C4-2B (cell line): ENCODE results near the gene SSBP3.
"Not testable (repeated sequence)": the region's sequence is repeated elsewhere in the genome, so short reads cannot be mapped to it uniquely, and the experiment has no call there.

ENCODE experiments used
- H3K27ac ChIP-seq: fragments of 450-650 bp; 2 replicates; pipeline ENCODE4 v1.5.1; 2017
- CTCF ChIP-seq: fragments of 450-650 bp; conservative IDR thresholded peaks from 2 replicates; pipeline ENCODE4 v1.5.1; 2017; ENCODE audit warnings: mild to moderate bottlenecking
- ZFX ChIP-seq: fragments of 450-650 bp; IDR thresholded peaks from 2 replicates; pipeline ENCODE4 v1.6.1; 2017

Gene SSBP3

GRCh38 chr1:54436826-54437225 is 30.6 kb upstream of the SSBP3 start:
- TF ChIP-seq CTCF: no peak
- no peak for TF ChIP-seq ZFX
- no peak overlapping the region for H3K27ac ChIP-seq

- no peak overlapping the region for H3K27ac ChIP-seq
- TF ChIP-seq ZFX: no peak
- TF ChIP-seq CTCF: no peak
These were observed 23.6 kb upstream of the SSBP3 start for GRCh38 chr1:54429838-54430237.

GRCh38 chr1:54428837-54429518 is 22.8 kb upstream of the SSBP3 start:
- H3K27ac ChIP-seq: no peak overlapping the region
- TF ChIP-seq CTCF (no peak), ZFX (no peak)

DNA sequence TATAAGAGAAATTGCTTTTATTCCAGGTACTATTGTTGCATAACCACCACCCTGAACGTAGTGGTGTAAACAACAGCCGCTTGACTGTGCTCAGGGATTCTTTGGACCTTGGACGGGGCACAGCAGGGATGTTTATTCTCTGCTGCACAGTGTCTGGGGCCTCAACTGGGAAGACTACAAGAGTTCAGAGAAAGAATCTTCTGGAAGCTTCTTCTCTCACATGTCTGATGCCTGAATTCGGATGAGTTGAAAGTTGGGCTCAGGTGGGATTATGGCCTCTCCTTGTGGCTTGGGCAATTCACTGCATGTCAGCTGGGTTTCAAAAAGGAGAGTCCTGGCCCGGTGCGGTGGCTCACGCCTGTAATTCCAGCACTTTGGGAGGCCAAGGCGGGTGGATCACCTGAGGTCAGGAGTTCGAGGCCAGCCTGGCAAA is 19.0 kb upstream of the SSBP3 start:
- TF ChIP-seq ZFX (no peak), CTCF (no peak)
- H3K27ac ChIP-seq: no peak overlapping the region

- TF ChIP-seq ZFX (no peak), CTCF (no peak)
- no peak overlapping the region for H3K27ac ChIP-seq
These were observed 18.2 kb upstream of the SSBP3 start for GRCh38 chr1:54424398-54424797.

DNA sequence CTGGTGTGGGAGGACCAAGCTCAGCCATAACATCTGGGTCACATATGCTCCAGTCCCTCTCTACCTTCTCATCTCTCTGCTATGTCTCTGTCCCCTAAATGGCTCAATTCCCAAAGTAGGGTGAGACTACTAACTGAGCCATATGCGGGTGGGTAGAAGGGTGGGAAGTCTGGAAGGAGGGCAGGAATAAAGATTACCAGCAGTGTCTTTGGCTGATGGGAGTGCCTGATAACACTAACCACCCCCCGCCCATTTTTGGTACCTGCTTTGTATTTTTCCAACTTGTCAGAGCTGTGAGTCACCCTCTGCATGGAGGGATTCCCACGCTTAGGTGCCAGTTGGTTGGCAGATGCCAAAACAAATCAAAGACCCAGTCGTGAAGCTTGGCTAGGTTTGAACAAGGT is 14.9 kb upstream of the SSBP3 start:
- TF ChIP-seq CTCF (no peak), ZFX (no peak)

GRCh38 chr1:54418598-54418997 is 12.4 kb upstream of the SSBP3 start:
- H3K27ac ChIP-seq: not testable (repeated sequence)

More for the DNA sequence above, 14.9 kb upstream of the SSBP3 start:
- H3K27ac ChIP-seq: no peak overlapping the region

DNA sequence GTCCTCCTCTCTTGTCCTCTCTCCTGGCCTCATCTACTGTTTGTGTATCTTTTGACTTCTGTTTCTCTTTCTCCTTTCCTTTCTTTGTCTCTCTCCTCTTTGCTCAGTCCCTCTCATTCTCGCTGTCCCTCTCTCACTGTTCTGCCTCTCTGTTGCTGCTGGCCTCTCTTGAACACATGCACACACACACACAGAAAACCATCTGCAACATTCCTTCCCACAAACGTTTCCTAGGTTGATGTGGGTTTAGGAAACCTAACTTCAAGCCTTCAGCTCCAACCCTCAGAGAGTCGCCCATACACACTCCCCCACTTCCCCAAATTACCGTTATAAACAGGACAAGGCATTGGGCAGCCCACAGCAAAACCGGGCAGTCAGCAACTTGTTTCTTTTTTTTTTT is 10.9 kb upstream of the SSBP3 start:
- no peak for TF ChIP-seq CTCF
- TF ChIP-seq ZFX: no peak
- no peak overlapping the region for H3K27ac ChIP-seq
